Measurements from ENCODE around the gene TRIM15. TPM values are rescaled to one million over a fixed set of nuclear protein-coding genes. Genes with fewer than 3 reads are reported as not detected.

TRIM15 gene
- total RNA-seq, 4 donors from 2014 or later: not detected

DNA sequence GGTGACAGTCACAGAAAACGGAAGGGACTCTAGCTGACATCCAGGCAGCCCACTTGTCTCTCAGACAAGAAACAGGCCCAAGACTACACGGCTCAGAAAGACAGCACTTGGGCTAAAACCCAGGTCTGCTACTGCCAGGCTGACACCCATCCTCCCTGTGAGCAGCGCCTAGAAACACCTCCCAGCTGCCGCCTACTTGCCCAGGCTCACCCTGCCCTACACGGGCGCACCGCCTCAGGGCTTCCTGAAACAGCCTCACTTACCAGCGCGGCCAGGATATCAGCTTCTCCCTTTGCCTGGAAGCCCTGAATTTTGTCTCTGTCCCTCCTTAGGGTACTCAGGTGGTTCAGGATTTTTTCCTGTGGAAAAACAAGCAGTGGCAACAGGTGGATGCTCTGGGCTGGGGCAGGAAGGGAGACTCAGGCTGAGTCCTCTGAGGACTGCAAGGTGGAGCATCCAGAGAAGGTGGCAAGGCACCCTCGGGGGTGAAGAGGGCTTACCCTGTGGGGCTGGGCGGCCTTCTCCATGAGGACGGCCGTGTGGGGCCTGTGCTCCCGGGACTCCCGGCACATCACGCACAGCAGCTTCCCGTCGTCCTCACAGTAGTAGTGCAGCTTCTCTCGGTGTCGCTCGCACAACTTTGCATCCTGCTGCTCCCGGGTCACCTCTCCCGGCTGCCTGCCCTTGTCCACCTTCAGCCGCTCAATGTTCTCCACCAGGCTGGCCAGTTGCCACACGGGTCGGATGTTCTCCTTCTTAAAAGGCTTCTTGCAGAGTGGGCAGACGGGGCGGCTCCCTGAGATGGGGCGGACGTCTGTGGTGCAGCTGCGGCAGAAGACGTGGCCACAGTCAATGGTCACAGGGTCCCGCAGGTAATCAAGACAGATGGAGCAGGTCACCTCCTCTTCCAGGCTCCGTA is 35.1 kb downstream of the TRIM15 start:
- no peak for TF ChIP-seq CTCF (IDR thresholded peaks at IDR 0.05; ENCODE audit: low read depth)

GRCh38 chr6:30200551-30201281 is 37.4 kb downstream of the TRIM15 start:
- TF ChIP-seq CTCF (IDR thresholded peaks at IDR 0.05; ENCODE audit: low read depth): no peak

GRCh38 chr6:30202366-30202765 is 39.0 kb downstream of the TRIM15 start:
- no peak for TF ChIP-seq CTCF (IDR thresholded peaks at IDR 0.05; ENCODE audit: low read depth)

GRCh38 chr6:30204116-30204515 is 40.8 kb downstream of the TRIM15 start:
- no peak for TF ChIP-seq CTCF (IDR thresholded peaks at IDR 0.05; ENCODE audit: low read depth)

- no peak for TF ChIP-seq CTCF (IDR thresholded peaks at IDR 0.05; ENCODE audit: low read depth)
These were observed 42.8 kb downstream of the TRIM15 start for GRCh38 chr6:30206152-30206551.

DNA sequence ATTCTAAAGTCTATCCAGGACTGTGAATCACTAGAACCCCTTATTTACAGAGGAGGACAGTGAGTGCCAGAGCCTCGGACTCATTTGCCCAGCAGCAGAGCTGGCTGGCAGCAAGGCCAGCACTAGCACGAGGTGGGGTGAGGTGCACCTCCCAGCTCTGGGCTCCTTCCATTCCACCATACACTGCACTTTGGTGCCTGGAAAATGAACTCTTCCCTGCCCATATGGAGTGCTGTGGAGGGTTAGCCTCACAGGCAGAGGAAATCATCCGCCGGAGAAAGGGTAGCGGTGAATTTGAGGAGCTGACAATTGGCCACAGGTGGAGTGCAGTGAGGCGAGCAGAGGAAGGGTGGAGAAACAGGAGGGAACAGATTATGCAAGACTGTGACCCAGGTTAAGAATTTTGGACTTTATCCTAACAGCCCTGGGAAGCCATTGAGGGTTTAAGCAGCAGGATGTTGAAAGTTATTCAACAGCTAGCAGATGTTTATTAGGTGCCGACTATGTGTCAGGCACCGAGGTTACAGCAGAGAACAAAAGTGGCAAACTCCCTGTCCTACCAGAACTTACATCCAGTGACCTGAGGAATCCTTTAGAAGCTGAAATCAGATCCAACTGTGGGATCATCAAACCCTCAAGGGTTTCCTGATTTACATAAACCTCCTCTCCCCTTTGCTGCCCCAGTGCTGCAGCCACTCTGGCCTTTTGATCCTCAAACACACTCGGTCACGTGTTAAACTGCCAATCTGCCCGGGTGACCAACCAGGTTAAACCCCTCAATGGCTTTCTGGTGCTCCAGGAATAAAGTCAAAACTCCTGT is 43.7 kb downstream of the TRIM15 start:
- no peak for TF ChIP-seq CTCF (IDR thresholded peaks at IDR 0.05; ENCODE audit: low read depth)

Data from subcutaneous adipose tissue (tissue), 4 donors.